Activated B cell treated with CpG ODN at 0.5 μM for 24 hours (primary cell): Measurements from ENCODE around the gene TBC1D8. TPM values are rescaled to one million over a fixed set of nuclear protein-coding genes. Genes with fewer than 3 reads are reported as not detected.

ENCODE experiments used
- ATAC-seq: fragments of 200-7000 bp; cut with Tn5 transposase; one replicate; pipeline ENCODE4 v1.10.0; 2021; ENCODE audit warnings: low read depth, mild to moderate bottlenecking, moderate library complexity
- CTCF ChIA-PET: fragments of 350-600 bp; sonication (Branson Sonifier 250); formaldehyde crosslinking; loops from one replicate; lab custom pipeline; 2021; ENCODE audit warnings: antibody characterized with exemption; lab: Charles Lee
- POLR2A ChIA-PET: fragments of 350-600 bp; sonication (Branson Sonifier 250); formaldehyde crosslinking; loops from one replicate; lab custom pipeline; 2021; ENCODE audit warnings: antibody characterized with exemption; lab: Charles Lee
- DNase-seq: peaks from one replicate; pipeline ENCODE4 v3.0.0; 2022
- H3K27ac Mint-ChIP-seq: one replicate; pipeline ENCODE4 v1.8.0; 2020; ENCODE audit warnings: mixed read lengths
- H3K27me3 Mint-ChIP-seq: one replicate; pipeline ENCODE4 v1.8.0; 2021; ENCODE audit warnings: mixed read lengths
- H3K36me3 Mint-ChIP-seq: one replicate; pipeline ENCODE4 v1.8.0; 2021; ENCODE audit warnings: low read depth, mixed read lengths
- H3K4me1 Mint-ChIP-seq: one replicate; pipeline ENCODE4 v1.8.0; 2021; ENCODE audit warnings: mixed read lengths
- H3K4me3 Mint-ChIP-seq: one replicate; pipeline ENCODE4 v1.8.0; 2020; ENCODE audit warnings: mild to moderate bottlenecking, mixed read lengths
- H3K9me3 Mint-ChIP-seq: one replicate; pipeline ENCODE4 v1.8.0; 2020; ENCODE audit warnings: mixed read lengths
- CTCF ChIP-seq: fragments of 200-600 bp; IDR thresholded peaks from one replicate; pipeline ENCODE4 v1.8.0; 2022; ENCODE audit warnings: antibody characterized with exemption, mild to moderate bottlenecking
- intact Hi-C: fragments of 100-400 bp; cut with micrococcal nuclease; formaldehyde crosslinking; loops from one replicate; pipeline ENCODE4 v1.15.1; 2024
- total RNA-seq: library from RNA; stranded (reverse); gene quantifications from 2 replicates; pipeline ENCODE4 v1.2.3, GENCODE V29; 2022

The TBC1D8 gene
- total RNA-seq, 1 donor from 2014 or later: 4.7 TPM

GRCh38 chr2:101048756-101049155 lies 102.4 kb downstream of the TBC1D8 start:
- Mint-ChIP-seq H3K27me3 (no peaks in the 10 kb centered on the region), H3K4me3 (no peak overlapping the region), H3K9me3 (peaks cover 2% of the 10 kb centered on the region), H3K27ac (no peak overlapping the region), H3K36me3 (no peaks in the 10 kb centered on the region), H3K4me1 (peaks cover 4% of the 10 kb centered on the region)
- ATAC-seq: no peak
- intact Hi-C loops: no loop called here
- DNase-seq: no peak
- ChIA-PET POLR2A (no interaction called here), CTCF (no interaction called here)
- no peak for TF ChIP-seq CTCF

GRCh38 chr2:101047774-101048173 lies 103.4 kb downstream of the TBC1D8 start:
- Mint-ChIP-seq H3K4me1 (peaks cover 6% of the 10 kb centered on the region), H3K9me3 (peaks cover 2% of the 10 kb centered on the region), H3K36me3 (no peaks in the 10 kb centered on the region), H3K27ac (no peak overlapping the region), H3K27me3 (no peaks in the 10 kb centered on the region), H3K4me3 (no peak overlapping the region)
- DNase-seq: no peak
- no peak for TF ChIP-seq CTCF
- no peak for ATAC-seq
- POLR2A ChIA-PET: no interaction called here
- CTCF ChIA-PET: interaction anchor here (0.9 kb wide), 1 partner anchor 35 kb away, joined by 3 read pairs; no protein-coding TSS in a partner anchor
- intact Hi-C loops: no loop called here

- peaks cover 2% of the 10 kb centered on the region for H3K9me3 Mint-ChIP-seq
- no peak for TF ChIP-seq CTCF
- H3K27me3 Mint-ChIP-seq: no peaks in the 10 kb centered on the region
- intact Hi-C loops: no loop called here
- H3K4me3 Mint-ChIP-seq: no peak overlapping the region
- DNase-seq (no peak), ATAC-seq (no peak)
- no peak overlapping the region for H3K27ac Mint-ChIP-seq
- no peaks in the 10 kb centered on the region for H3K36me3 Mint-ChIP-seq
- POLR2A ChIA-PET: no interaction called here
- CTCF ChIA-PET: interaction anchor here (0.9 kb wide), 1 partner anchor 35 kb away, joined by 3 read pairs; no protein-coding TSS in a partner anchor
- peaks cover 6% of the 10 kb centered on the region for H3K4me1 Mint-ChIP-seq
Observed at GRCh38 chr2:101047075-101047766, 104.0 kb downstream of the TBC1D8 start.

GRCh38 chr2:101045330-101045729 lies 105.9 kb downstream of the TBC1D8 start:
- TF ChIP-seq CTCF: no peak
- ChIA-PET POLR2A (no interaction called here), CTCF (no interaction called here)
- Mint-ChIP-seq H3K27ac (no peak overlapping the region), H3K4me1 (peaks cover 6% of the 10 kb centered on the region), H3K36me3 (no peaks in the 10 kb centered on the region), H3K9me3 (peaks cover 2% of the 10 kb centered on the region), H3K4me3 (no peak overlapping the region), H3K27me3 (no peaks in the 10 kb centered on the region)
- intact Hi-C loops: no loop called here
- ATAC-seq: no peak
- no peak for DNase-seq

- intact Hi-C loops: no loop called here
- ATAC-seq (no peak), DNase-seq (no peak)
- ChIA-PET CTCF (interaction anchor here (0.7 to 2.0 kb wide), 2 partner anchors 12 to 164 kb away, joined by 4 to 5 read pairs; no protein-coding TSS in a partner anchor), POLR2A (no interaction called here)
- Mint-ChIP-seq H3K27me3 (peaks cover 3% of the 10 kb centered on the region), H3K4me3 (no peak overlapping the region), H3K27ac (no peak overlapping the region), H3K9me3 (no peaks in the 10 kb centered on the region), H3K4me1 (peaks cover 6% of the 10 kb centered on the region), H3K36me3 (no peaks in the 10 kb centered on the region)
- TF ChIP-seq CTCF: no peak
Observed at GRCh38 chr2:101041413-101041812, 109.8 kb downstream of the TBC1D8 start.
